Progenitor cell of endocrine pancreas (in vitro differentiated cells): ENCODE measurements around the gene CD248. TPM values are rescaled to one million over a fixed set of nuclear protein-coding genes. Genes with fewer than 3 reads are reported as not detected.

Experiments used
- DNase-seq: peaks from one replicate; pipeline ENCODE4 v3.0.0; 2021; ENCODE audit warnings: low spot score; ENCODE audit not compliant: unreplicated experiment
- H3K27ac Mint-ChIP-seq: 2 replicates; pipeline ENCODE4 v1.8.0; 2021; ENCODE audit warnings: mild to moderate bottlenecking, moderate library complexity, mixed read lengths
- H3K27me3 Mint-ChIP-seq: 2 replicates; pipeline ENCODE4 v1.8.0; 2021; ENCODE audit warnings: mixed read lengths
- H3K36me3 Mint-ChIP-seq: 2 replicates; pipeline ENCODE4 v1.8.0; 2022; ENCODE audit warnings: mixed read lengths; ENCODE audit not compliant: insufficient read depth
- H3K4me1 Mint-ChIP-seq: 2 replicates; pipeline ENCODE4 v1.8.0; 2021; ENCODE audit warnings: low read depth, mixed read lengths
- H3K4me3 Mint-ChIP-seq: 2 replicates; pipeline ENCODE4 v1.8.0; 2021; ENCODE audit warnings: low read depth, mild to moderate bottlenecking, moderate library complexity, mixed read lengths
- H3K9me3 Mint-ChIP-seq: 2 replicates; pipeline ENCODE4 v1.8.0; 2021; ENCODE audit warnings: low read depth, mixed read lengths
- CTCF ChIP-seq: fragments of 200-600 bp; sonication (generic); IDR thresholded peaks from one replicate; pipeline ENCODE4 v1.5.0; 2021; ENCODE audit warnings: antibody characterized with exemption, mild to moderate bottlenecking; ENCODE audit not compliant: unreplicated experiment
- total RNA-seq: library from RNA; stranded (reverse); gene quantifications from 2 replicates; pipeline ENCODE4 v1.2.1, GENCODE V29; 2021

CD248 gene
- total RNA-seq, 1 donor from 2014 or later = 0.22 TPM

- no peak for TF ChIP-seq CTCF
- peaks cover 4% of the 10 kb centered on the region for H3K36me3 Mint-ChIP-seq
- no peak overlapping the region for H3K4me3 Mint-ChIP-seq
- no peak for DNase-seq
- H3K27me3 Mint-ChIP-seq = peaks cover 11% of the 10 kb centered on the region
- H3K4me1 Mint-ChIP-seq = peaks cover 16% of the 10 kb centered on the region
- H3K27ac Mint-ChIP-seq = no peak overlapping the region
- H3K9me3 Mint-ChIP-seq = no peaks in the 10 kb centered on the region
Observed at GRCh38 chr11:66339686-66340483, 23.0 kb upstream of the CD248 start.

- Mint-ChIP-seq H3K27ac (peak overlapping the region; percentile 48), H3K4me3 (no peak overlapping the region)
Observed at GRCh38 chr11:66339162-66339675, 22.4 kb upstream of the CD248 start.

GRCh38 chr11:66338276-66339161, 21.7 kb upstream of the CD248 start:
- peak overlapping the region; percentile 48 for H3K27ac Mint-ChIP-seq

More at GRCh38 chr11:66339162-66339675, 22.4 kb upstream of the CD248 start:
- Mint-ChIP-seq H3K27me3 (peaks cover 11% of the 10 kb centered on the region), H3K9me3 (no peaks in the 10 kb centered on the region), H3K4me1 (peaks cover 10% of the 10 kb centered on the region), H3K36me3 (peaks cover 4% of the 10 kb centered on the region)
- no peak for TF ChIP-seq CTCF
- DNase-seq = no peak

GRCh38 chr11:66337103-66337899, 20.5 kb upstream of the CD248 start:
- no peak overlapping the region for H3K4me3 Mint-ChIP-seq
- peaks cover 2% of the 10 kb centered on the region for H3K4me1 Mint-ChIP-seq
- no peak for TF ChIP-seq CTCF
- peaks cover 11% of the 10 kb centered on the region for H3K27me3 Mint-ChIP-seq
- no peak overlapping the region for H3K27ac Mint-ChIP-seq
- H3K9me3 Mint-ChIP-seq = no peaks in the 10 kb centered on the region
- no peak for DNase-seq
- peaks cover 4% of the 10 kb centered on the region for H3K36me3 Mint-ChIP-seq

More at GRCh38 chr11:66338276-66339161, 21.7 kb upstream of the CD248 start:
- Mint-ChIP-seq H3K4me3 (no peak overlapping the region), H3K36me3 (peaks cover 4% of the 10 kb centered on the region), H3K27me3 (peaks cover 11% of the 10 kb centered on the region), H3K4me1 (peaks cover 6% of the 10 kb centered on the region), H3K9me3 (no peaks in the 10 kb centered on the region)
- TF ChIP-seq CTCF = no peak
- DNase-seq = no peak
